Measurements from ENCODE around the gene ACSM5. TPM values are rescaled to one million over a fixed set of nuclear protein-coding genes. Genes with fewer than 3 reads are reported as not detected.
"Not testable (repeated sequence)": the region's sequence is repeated elsewhere in the genome, so short reads cannot be mapped to it uniquely, and the experiment has no call there.

ACSM5 gene
- total RNA-seq, 1 donor from 2014 or later, result not detected

DNA sequence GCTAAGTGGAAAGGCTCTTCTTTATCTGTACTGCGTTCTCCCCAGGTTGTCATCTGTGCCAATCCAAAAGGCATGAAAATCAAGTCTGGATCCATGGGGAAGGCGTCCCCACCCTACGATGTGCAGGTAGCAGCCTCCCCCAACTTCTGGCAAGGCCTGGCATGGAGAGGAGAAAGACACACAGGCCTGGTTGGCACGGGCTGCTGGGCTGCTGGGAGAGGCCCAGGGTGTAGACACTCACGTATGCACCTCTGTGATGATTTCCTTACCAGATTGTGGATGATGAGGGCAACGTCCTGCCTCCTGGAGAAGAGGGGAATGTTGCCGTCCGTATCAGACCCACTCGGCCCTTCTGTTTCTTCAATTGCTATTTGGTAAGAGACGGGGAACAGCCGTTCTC lies 21.6 kb downstream of the ACSM5 start:
- Mint-ChIP-seq H3K9me3 (peaks cover 4% of the 10 kb centered on the region), H3K4me3 (no peak overlapping the region), H3K27ac (no peak overlapping the region), H3K27me3 (ENCODE audit: low read depth) (peaks cover 1% of the 10 kb centered on the region), H3K36me3 (no peaks in the 10 kb centered on the region), H3K4me1 (no peaks in the 10 kb centered on the region)
- DNase-seq (ENCODE audit: low spot score in 2 of 2, unreplicated experiment in 2 of 2), result no peak
- TF ChIP-seq, protein P1, sequence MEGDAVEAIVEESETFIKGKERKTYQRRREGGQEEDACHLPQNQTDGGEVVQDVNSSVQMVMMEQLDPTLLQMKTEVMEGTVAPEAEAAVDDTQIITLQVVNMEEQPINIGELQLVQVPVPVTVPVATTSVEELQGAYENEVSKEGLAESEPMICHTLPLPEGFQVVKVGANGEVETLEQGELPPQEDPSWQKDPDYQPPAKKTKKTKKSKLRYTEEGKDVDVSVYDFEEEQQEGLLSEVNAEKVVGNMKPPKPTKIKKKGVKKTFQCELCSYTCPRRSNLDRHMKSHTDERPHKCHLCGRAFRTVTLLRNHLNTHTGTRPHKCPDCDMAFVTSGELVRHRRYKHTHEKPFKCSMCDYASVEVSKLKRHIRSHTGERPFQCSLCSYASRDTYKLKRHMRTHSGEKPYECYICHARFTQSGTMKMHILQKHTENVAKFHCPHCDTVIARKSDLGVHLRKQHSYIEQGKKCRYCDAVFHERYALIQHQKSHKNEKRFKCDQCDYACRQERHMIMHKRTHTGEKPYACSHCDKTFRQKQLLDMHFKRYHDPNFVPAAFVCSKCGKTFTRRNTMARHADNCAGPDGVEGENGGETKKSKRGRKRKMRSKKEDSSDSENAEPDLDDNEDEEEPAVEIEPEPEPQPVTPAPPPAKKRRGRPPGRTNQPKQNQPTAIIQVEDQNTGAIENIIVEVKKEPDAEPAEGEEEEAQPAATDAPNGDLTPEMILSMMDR (IDR thresholded peaks at IDR 0.05; ENCODE audit: unreplicated experiment), result no peak

DNA sequence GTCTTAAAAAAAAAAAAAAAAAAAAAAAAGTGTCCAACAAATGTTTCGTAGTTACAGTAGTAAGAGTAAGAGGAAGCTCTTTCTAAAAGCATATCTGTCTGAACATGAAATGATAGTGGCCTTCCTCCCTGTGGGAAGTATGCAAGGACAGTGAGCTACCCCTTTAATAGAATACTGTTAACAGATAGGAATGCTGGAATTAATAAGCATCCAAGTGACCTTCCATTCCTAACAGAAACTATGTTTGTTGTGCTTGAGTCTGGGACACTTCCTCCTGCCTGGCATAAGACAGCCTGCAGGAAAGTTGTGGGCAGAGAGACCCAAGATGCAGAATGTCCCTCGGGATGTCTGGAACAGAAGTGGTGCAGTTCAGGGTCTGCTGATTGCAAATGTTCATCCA lies 29.6 kb downstream of the ACSM5 start:
- not testable (repeated sequence) for H3K4me3 Mint-ChIP-seq

DNA sequence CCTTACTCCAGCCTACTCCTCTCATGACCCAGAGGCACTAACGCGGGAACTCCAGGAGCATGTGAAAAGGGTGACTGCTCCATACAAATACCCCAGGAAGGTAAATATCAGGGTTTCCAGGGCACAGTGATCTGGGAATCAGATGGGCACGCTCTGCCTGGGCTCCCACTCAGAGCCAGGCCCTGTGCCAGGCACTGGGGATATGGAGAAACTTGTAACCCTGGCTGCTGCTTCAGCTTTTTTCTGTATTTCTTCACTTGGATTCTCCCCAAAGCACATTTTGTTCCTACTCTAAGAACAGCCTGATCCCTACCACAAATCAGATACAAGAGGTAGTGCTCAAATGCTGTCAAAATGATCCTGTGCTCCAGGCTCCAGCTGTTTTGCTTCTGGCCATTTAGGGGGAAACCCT lies 30.5 kb downstream of the ACSM5 start:
- H3K27ac Mint-ChIP-seq; H3K4me1 Mint-ChIP-seq; H3K9me3 Mint-ChIP-seq; H3K36me3 Mint-ChIP-seq; DNase-seq (ENCODE audit: low spot score in 2 of 2, unreplicated experiment in 2 of 2); H3K4me3 Mint-ChIP-seq; H3K27me3 Mint-ChIP-seq (ENCODE audit: low read depth): not testable (repeated sequence)

More for the DNA sequence above, 29.6 kb downstream of the ACSM5 start:
- DNase-seq (ENCODE audit: low spot score in 2 of 2, unreplicated experiment in 2 of 2); H3K4me1 Mint-ChIP-seq; H3K27ac Mint-ChIP-seq; H3K27me3 Mint-ChIP-seq (ENCODE audit: low read depth); H3K36me3 Mint-ChIP-seq; H3K9me3 Mint-ChIP-seq: not testable (repeated sequence)

DNA sequence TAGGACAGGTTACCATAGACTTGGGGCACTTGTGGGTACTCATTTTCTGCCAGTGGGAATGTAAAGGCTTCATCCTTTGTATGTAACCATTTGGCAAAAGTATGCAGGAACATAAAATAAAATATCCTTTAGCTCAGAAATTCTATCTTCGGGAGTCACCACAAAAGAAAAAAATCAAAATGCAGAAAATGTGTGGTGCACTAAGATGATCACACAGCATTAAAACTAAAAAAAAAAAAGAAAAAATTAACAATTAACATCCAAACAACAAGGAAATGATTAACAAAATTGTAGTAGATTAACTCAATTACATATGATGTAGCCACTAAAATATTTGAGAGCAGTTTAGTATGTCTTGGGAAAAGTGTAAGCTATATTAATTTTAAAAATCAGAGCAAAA lies 31.4 kb downstream of the ACSM5 start:
- H3K36me3 Mint-ChIP-seq; H3K4me1 Mint-ChIP-seq; DNase-seq (ENCODE audit: low spot score in 2 of 2, unreplicated experiment in 2 of 2); H3K27me3 Mint-ChIP-seq (ENCODE audit: low read depth); H3K27ac Mint-ChIP-seq; H3K9me3 Mint-ChIP-seq; H3K4me3 Mint-ChIP-seq: not testable (repeated sequence)

DNA sequence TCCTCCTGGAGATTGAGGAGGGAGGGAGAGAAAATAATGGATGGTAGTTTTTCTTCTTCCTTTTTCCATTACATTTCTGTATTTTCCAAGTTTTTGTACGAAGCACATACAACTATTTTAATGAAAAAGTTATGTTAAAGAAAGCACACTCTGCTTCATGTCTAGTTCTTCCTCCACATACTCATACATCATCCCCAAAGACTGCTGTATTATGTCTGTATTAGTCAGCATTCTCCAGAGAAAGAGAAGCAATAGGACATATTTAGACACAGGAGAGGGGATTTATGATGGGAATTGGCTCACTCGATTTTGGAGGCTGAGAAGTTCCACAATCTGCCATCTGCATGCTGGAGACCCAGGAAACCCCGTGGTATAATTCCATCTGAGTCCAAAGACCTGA lies 31.9 kb downstream of the ACSM5 start:
- no peak overlapping the region for H3K27ac Mint-ChIP-seq
- no peak overlapping the region for H3K4me3 Mint-ChIP-seq
- TF ChIP-seq, protein P1 (IDR thresholded peaks at IDR 0.05; ENCODE audit: unreplicated experiment), result no peak
- H3K27me3 Mint-ChIP-seq (ENCODE audit: low read depth), result no peaks in the 10 kb centered on the region
- DNase-seq (ENCODE audit: low spot score in 2 of 2, unreplicated experiment in 2 of 2), result no peak
- H3K9me3 Mint-ChIP-seq, result no peaks in the 10 kb centered on the region
- no peaks in the 10 kb centered on the region for H3K36me3 Mint-ChIP-seq
- no peaks in the 10 kb centered on the region for H3K4me1 Mint-ChIP-seq

DNA sequence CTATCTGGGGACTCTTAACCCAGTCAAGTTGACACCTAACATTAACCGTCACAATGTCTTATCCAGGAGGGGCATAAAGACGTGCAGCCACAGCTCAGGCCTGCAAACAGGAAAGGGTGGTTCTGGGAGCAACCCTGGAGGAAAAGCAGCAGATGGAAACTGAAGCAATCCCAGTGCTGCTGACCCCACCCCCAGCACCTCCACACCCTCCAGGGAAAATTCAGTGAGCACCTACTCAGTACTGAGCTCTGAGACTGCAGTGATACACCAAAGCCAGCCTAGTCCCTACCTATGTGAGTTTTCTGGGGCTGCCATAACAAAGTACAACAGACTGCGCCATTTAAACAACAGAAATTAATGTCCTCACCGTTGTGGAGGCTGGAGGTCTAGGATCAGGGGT lies 32.5 kb downstream of the ACSM5 start:
- DNase-seq (ENCODE audit: low spot score in 2 of 2, unreplicated experiment in 2 of 2); H3K4me1 Mint-ChIP-seq; H3K27ac Mint-ChIP-seq; H3K9me3 Mint-ChIP-seq; H3K36me3 Mint-ChIP-seq; H3K27me3 Mint-ChIP-seq (ENCODE audit: low read depth); H3K4me3 Mint-ChIP-seq: not testable (repeated sequence)

DNA sequence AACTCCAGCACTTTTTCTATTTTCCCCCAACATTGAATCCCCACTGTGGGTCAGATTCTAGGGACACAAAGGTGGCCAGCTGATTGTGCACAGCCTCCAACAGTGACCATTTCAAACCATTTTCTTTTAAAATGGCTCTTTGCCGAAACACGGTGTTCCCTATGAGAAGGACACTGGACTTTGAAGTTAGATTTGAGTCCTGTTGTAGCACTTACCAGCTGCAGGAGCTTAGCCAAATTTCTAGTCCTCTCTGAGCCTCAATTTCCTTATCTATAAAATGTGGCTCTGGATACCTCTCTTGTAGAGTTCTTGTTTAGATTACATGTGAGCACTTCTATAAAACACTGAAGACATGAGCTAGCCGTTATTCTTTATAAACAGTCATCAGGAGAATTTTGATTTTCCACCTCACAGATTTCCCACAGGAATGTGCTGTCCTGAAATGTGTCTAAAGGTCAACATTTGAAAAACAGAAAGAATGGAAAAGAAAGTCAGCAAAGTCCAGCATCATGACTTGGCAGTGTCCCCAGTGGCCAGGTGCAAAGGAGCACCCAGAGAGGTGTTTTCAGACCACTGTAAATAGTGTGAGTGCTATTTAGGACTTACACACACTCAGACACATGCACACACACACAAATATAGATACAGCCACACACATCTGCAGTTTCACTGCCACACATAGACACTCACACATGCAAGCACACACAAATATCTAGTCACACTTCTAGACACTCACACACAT lies 37.5 kb downstream of the ACSM5 start:
- not testable (repeated sequence) for DNase-seq (ENCODE audit: low spot score in 2 of 2, unreplicated experiment in 2 of 2); H3K4me1 Mint-ChIP-seq; H3K36me3 Mint-ChIP-seq; H3K27ac Mint-ChIP-seq; H3K4me3 Mint-ChIP-seq; H3K27me3 Mint-ChIP-seq (ENCODE audit: low read depth); H3K9me3 Mint-ChIP-seq

DNA sequence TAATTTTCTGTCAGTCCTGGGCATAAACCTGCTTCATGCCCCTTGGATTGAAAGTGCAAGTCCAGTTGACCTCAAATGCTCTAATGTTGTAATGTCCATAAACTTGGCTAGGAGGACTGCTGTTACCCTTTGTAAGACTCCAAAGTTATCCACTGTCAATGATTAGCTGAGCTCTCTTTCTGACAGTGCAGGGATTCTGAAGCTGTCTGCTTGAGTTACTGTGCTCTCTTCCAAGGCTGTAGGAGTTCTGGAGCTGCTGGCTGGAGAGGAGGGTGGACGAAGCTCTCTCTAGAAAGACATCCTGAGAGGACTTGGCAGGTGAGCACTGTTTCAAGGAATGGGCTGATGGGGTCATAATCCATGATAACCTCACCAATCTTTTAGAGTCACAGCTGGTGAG lies 42.0 kb downstream of the ACSM5 start, which contains the start of gene ACSM2A:
TSS of gene ACSM2A (plus strand) at position 158 of the 400 bp plus-strand sequence. CDS start 8,594 bp downstream, outside the sequence.
- H3K9me3 Mint-ChIP-seq; H3K27me3 Mint-ChIP-seq (ENCODE audit: low read depth); H3K4me1 Mint-ChIP-seq; H3K36me3 Mint-ChIP-seq; DNase-seq (ENCODE audit: low spot score in 2 of 2, unreplicated experiment in 2 of 2); H3K27ac Mint-ChIP-seq; H3K4me3 Mint-ChIP-seq: not testable (repeated sequence)

DNA sequence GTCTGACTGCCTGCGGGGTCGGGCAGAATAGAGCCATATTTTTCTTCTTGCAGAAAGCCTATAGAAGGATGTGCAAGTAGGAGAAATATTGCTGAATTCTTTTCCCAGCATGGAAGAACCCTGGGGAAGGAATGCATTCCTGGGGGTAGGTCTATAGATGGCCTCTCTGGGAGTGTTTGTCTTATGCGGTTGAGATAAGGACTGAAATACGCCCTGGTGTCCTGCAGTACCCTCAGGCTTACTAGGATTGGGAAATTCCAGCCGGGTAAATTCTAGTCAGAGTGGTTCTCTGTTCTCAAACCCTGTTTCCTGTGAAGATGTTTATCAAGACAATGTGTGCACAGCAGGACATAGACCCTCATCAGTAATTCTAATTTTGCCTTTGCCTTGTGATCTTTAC lies 44.3 kb downstream of the ACSM5 start:
- H3K27me3 Mint-ChIP-seq (ENCODE audit: low read depth); H3K4me3 Mint-ChIP-seq; H3K36me3 Mint-ChIP-seq; H3K4me1 Mint-ChIP-seq; DNase-seq (ENCODE audit: low spot score in 2 of 2, unreplicated experiment in 2 of 2); H3K27ac Mint-ChIP-seq: not testable (repeated sequence)
- peaks cover 11% of the 10 kb centered on the region for H3K9me3 Mint-ChIP-seq

DNA sequence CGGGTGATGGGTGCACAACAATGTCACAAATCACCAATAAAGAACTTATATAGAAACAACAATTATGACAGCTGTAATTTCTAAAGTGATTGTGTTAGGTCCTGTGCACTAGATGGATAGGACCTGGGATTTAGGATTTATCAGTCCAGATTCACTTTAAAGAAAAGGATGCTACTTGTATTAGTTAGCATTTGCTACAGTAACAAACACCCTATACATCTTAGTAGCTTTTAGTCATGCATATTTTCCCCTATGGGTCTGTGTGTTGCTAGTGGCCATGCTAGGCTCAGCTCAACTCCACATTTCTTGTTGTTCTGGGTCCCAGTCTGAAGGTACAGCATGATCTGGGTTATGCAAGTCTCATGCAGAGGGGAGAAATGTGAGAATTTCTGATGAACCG lies 49.9 kb downstream of the ACSM5 start:
- H3K36me3 Mint-ChIP-seq, result not testable (repeated sequence)

DNA sequence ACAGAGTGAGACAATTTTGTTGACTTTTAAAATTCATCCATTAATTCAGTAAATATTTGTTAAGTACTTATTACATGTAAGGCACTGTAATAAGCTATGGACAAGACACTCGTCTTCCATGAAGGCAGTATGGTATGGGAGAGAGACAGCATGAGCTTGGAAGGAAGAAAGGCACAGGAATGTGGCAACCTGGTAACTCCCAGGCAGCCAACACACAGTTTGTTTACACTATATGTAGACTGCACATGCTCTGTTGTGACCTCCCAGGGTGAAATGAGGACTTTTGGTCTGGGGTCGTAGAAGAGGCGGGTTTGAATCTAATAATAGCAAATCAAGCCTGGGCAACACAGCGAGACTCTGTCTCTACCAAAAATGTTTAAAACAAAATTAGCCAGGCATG lies 51.0 kb downstream of the ACSM5 start:
- H3K4me3 Mint-ChIP-seq; H3K27me3 Mint-ChIP-seq (ENCODE audit: low read depth): not testable (repeated sequence)

More for the DNA sequence above, 49.9 kb downstream of the ACSM5 start:
- not testable (repeated sequence) for DNase-seq (ENCODE audit: low spot score in 2 of 2, unreplicated experiment in 2 of 2); H3K4me1 Mint-ChIP-seq; H3K27me3 Mint-ChIP-seq (ENCODE audit: low read depth); H3K4me3 Mint-ChIP-seq; H3K27ac Mint-ChIP-seq
- H3K9me3 Mint-ChIP-seq, result peaks cover 32% of the 10 kb centered on the region

DNA sequence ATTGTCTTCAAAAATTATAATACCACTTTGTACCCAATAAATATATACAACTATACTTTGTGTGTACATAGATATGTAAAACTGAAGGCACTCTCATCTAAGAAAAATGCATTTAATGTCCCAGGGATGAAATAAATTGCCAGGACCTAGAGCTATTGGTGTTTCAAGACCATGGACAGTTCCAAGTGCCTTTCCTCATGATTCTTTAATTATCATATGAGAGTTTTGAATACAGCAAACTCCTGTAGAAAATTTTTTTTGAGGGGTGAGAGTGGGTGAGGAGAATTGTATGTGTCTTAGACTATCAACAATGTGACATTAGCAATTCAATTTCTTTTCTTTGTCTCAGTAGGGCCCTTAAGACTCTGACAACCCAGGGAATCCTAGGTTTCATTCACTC lies 59.6 kb downstream of the ACSM5 start:
- H3K4me1 Mint-ChIP-seq; H3K4me3 Mint-ChIP-seq; DNase-seq (ENCODE audit: low spot score in 2 of 2, unreplicated experiment in 2 of 2); H3K27ac Mint-ChIP-seq; H3K36me3 Mint-ChIP-seq; H3K27me3 Mint-ChIP-seq (ENCODE audit: low read depth): not testable (repeated sequence)
- peaks cover 50% of the 10 kb centered on the region for H3K9me3 Mint-ChIP-seq

More for the DNA sequence above, 51.0 kb downstream of the ACSM5 start:
- not testable (repeated sequence) for DNase-seq (ENCODE audit: low spot score in 2 of 2, unreplicated experiment in 2 of 2); H3K4me1 Mint-ChIP-seq; H3K27ac Mint-ChIP-seq; H3K36me3 Mint-ChIP-seq
- H3K9me3 Mint-ChIP-seq, result peaks cover 35% of the 10 kb centered on the region

All from mesothelial cell of epicardium (in vitro differentiated cells).